Caki2 (cell line): ENCODE results near the gene LRRC75A. TPM values are rescaled to one million over a fixed set of nuclear protein-coding genes. Genes with fewer than 3 reads are reported as not detected.
"Not testable (repeated sequence)": the region's sequence is repeated elsewhere in the genome, so short reads cannot be mapped to it uniquely, and the experiment has no call there.

Experiments used
- DNase-seq: peaks from one replicate; pipeline ENCODE4 v3.0.0-alpha.2; 2015; ENCODE audit warnings: low read depth
- in situ Hi-C: cut with HindIII; loops from 2 replicates; pipeline ENCODE4 v1.10.0; 2016; ENCODE audit warnings: low sequenced_read_pairs, low pct_unique_long_range_greater_than_20kb, mixed read lengths
- total RNA-seq: library from RNA; depleted of rRNA; stranded (reverse); fragments of >200 nt; shearing (Covaris generic); gene quantifications from 2 replicates; pipeline ENCODE4 v1.2.3, GENCODE V29; 2014; ENCODE audit warnings: low replicate concordance; rRNA removed

The LRRC75A gene
- total RNA-seq, 1 experiment from 2014 or later: 1.1 TPM

GRCh38 chr17:16392491-16392890 is 99.5 kb downstream of the LRRC75A start:
- DNase-seq, in situ Hi-C loops: not testable (repeated sequence)

Other genes with a start within 250 kb of the LRRC75A start
- gene CENPV, start 138.7 kb downstream of the LRRC75A start, total RNA-seq: 62.6 and 87.5 TPM in 2 replicates
- gene UBB, start 111.1 kb downstream of the LRRC75A start, total RNA-seq: 819 and 952 TPM in 2 replicates
- 1.2 TPM in 1 of 2 replicates, not detected in the other for gene TRPV2, start 76.6 kb downstream of the LRRC75A start, total RNA-seq
- gene ZNF287, start 77.0 kb upstream of the LRRC75A start, total RNA-seq: 4.8 and 6.1 TPM in 2 replicates
- 0.27 and 1.4 TPM in 2 replicates for gene ZNF624, start 161.7 kb upstream of the LRRC75A start, total RNA-seq
- 0.23 TPM in 1 of 2 replicates, not detected in the other for gene CCDC144A, start 198.0 kb upstream of the LRRC75A start, total RNA-seq